ENCODE data around the gene STK11. TPM values are rescaled to one million over a fixed set of nuclear protein-coding genes. Genes with fewer than 3 reads are reported as not detected.

The STK11 gene
- total RNA-seq, 2 experiments from 2014 or later, result 54.7 to 55.8 TPM

GRCh38 chr19:1251330-1252220 is 46.0 kb downstream of the STK11 start:
- H3K4me3 Mint-ChIP-seq, result peak overlapping the region; percentile 92
- peaks cover 17% of the 10 kb centered on the region for H3K36me3 Mint-ChIP-seq
- H3K27ac Mint-ChIP-seq, result peak overlapping the region; percentile 93
- no peaks in the 10 kb centered on the region for H3K27me3 Mint-ChIP-seq
- H3K9me3 Mint-ChIP-seq, result no peaks in the 10 kb centered on the region
- H3K4me1 Mint-ChIP-seq, result peaks cover 9% of the 10 kb centered on the region
- DNase-seq, result peak; percentile 73

- peak overlapping the region; percentile 92 for H3K4me3 Mint-ChIP-seq
- no peaks in the 10 kb centered on the region for H3K27me3 Mint-ChIP-seq
- peaks cover 10% of the 10 kb centered on the region for H3K4me1 Mint-ChIP-seq
- peak overlapping the region; percentile 93 for H3K27ac Mint-ChIP-seq
- H3K9me3 Mint-ChIP-seq, result no peaks in the 10 kb centered on the region
- peak; percentile 83 for DNase-seq
- H3K36me3 Mint-ChIP-seq, result peaks cover 18% of the 10 kb centered on the region
These were observed 46.7 kb downstream of the STK11 start for GRCh38 chr19:1252221-1252820.

GRCh38 chr19:1252821-1253513 is 47.4 kb downstream of the STK11 start:
- peak overlapping the region; percentile 92 for H3K4me3 Mint-ChIP-seq
- H3K27ac Mint-ChIP-seq, result peak overlapping the region; percentile 87
- H3K4me1 Mint-ChIP-seq, result peaks cover 15% of the 10 kb centered on the region
- peaks cover 22% of the 10 kb centered on the region for H3K36me3 Mint-ChIP-seq
- DNase-seq, result peak; percentile 80
- no peaks in the 10 kb centered on the region for H3K27me3 Mint-ChIP-seq
- H3K9me3 Mint-ChIP-seq, result no peaks in the 10 kb centered on the region

- H3K27me3 Mint-ChIP-seq, result no peaks in the 10 kb centered on the region
- H3K27ac Mint-ChIP-seq, result peak overlapping the region; percentile 87
- peaks cover 22% of the 10 kb centered on the region for H3K36me3 Mint-ChIP-seq
- H3K9me3 Mint-ChIP-seq, result no peaks in the 10 kb centered on the region
- DNase-seq, result no peak
- H3K4me3 Mint-ChIP-seq, result peak overlapping the region; percentile 65
- peaks cover 21% of the 10 kb centered on the region for H3K4me1 Mint-ChIP-seq
These were observed 48.0 kb downstream of the STK11 start for GRCh38 chr19:1253514-1254080.

GRCh38 chr19:1254081-1254527 is 48.5 kb downstream of the STK11 start:
- H3K4me3 Mint-ChIP-seq, result no peak overlapping the region
- peaks cover 23% of the 10 kb centered on the region for H3K36me3 Mint-ChIP-seq
- H3K9me3 Mint-ChIP-seq, result no peaks in the 10 kb centered on the region
- H3K4me1 Mint-ChIP-seq, result peaks cover 25% of the 10 kb centered on the region
- H3K27ac Mint-ChIP-seq, result no peak overlapping the region
- H3K27me3 Mint-ChIP-seq, result no peaks in the 10 kb centered on the region
- DNase-seq, result no peak

- Mint-ChIP-seq H3K27me3 (no peaks in the 10 kb centered on the region), H3K4me1 (peaks cover 31% of the 10 kb centered on the region), H3K36me3 (peaks cover 24% of the 10 kb centered on the region), H3K27ac (peak overlapping the region; percentile 29), H3K4me3 (peak overlapping the region; percentile 4), H3K9me3 (no peaks in the 10 kb centered on the region)
- no peak for DNase-seq
These were observed 49.1 kb downstream of the STK11 start for GRCh38 chr19:1254530-1255185.

GRCh38 chr19:1255186-1256161 is 49.9 kb downstream of the STK11 start:
- no peaks in the 10 kb centered on the region for H3K27me3 Mint-ChIP-seq
- no peak for DNase-seq
- no peaks in the 10 kb centered on the region for H3K9me3 Mint-ChIP-seq
- H3K4me1 Mint-ChIP-seq, result peaks cover 35% of the 10 kb centered on the region
- H3K27ac Mint-ChIP-seq, result peak overlapping the region; percentile 20
- H3K36me3 Mint-ChIP-seq, result peaks cover 24% of the 10 kb centered on the region
- no peak overlapping the region for H3K4me3 Mint-ChIP-seq

GRCh38 chr19:1256646-1257474 is 51.3 kb downstream of the STK11 start:
- no peaks in the 10 kb centered on the region for H3K9me3 Mint-ChIP-seq
- no peaks in the 10 kb centered on the region for H3K27me3 Mint-ChIP-seq
- DNase-seq, result no peak
- H3K36me3 Mint-ChIP-seq, result peaks cover 23% of the 10 kb centered on the region
- peak overlapping the region; percentile 62 for H3K27ac Mint-ChIP-seq
- no peak overlapping the region for H3K4me3 Mint-ChIP-seq
- peaks cover 39% of the 10 kb centered on the region for H3K4me1 Mint-ChIP-seq

- Mint-ChIP-seq H3K4me3 (peak overlapping the region; percentile 25), H3K27ac (peak overlapping the region; percentile 62), H3K27me3 (no peaks in the 10 kb centered on the region), H3K4me1 (peaks cover 42% of the 10 kb centered on the region), H3K36me3 (peaks cover 25% of the 10 kb centered on the region), H3K9me3 (no peaks in the 10 kb centered on the region)
- DNase-seq, result no peak
These were observed 52.0 kb downstream of the STK11 start for GRCh38 chr19:1257475-1258162.

GRCh38 chr19:1258163-1258492 is 52.5 kb downstream of the STK11 start:
- DNase-seq, result no peak
- H3K4me3 Mint-ChIP-seq, result peak overlapping the region; percentile 34
- peaks cover 26% of the 10 kb centered on the region for H3K36me3 Mint-ChIP-seq
- no peaks in the 10 kb centered on the region for H3K27me3 Mint-ChIP-seq
- peak overlapping the region; percentile 62 for H3K27ac Mint-ChIP-seq
- peaks cover 46% of the 10 kb centered on the region for H3K4me1 Mint-ChIP-seq
- H3K9me3 Mint-ChIP-seq, result no peaks in the 10 kb centered on the region

GRCh38 chr19:1258707-1259205 is 53.2 kb downstream of the STK11 start:
- Mint-ChIP-seq H3K9me3 (no peaks in the 10 kb centered on the region), H3K27me3 (no peaks in the 10 kb centered on the region), H3K36me3 (peaks cover 24% of the 10 kb centered on the region), H3K27ac (peak overlapping the region; percentile 96), H3K4me3 (peak overlapping the region; percentile 86), H3K4me1 (peaks cover 48% of the 10 kb centered on the region)
- no peak for DNase-seq

- H3K4me3 Mint-ChIP-seq, result peak overlapping the region; percentile 86
- H3K36me3 Mint-ChIP-seq, result peaks cover 25% of the 10 kb centered on the region
- peak; percentile 78 for DNase-seq
- peak overlapping the region; percentile 96 for H3K27ac Mint-ChIP-seq
- H3K27me3 Mint-ChIP-seq, result no peaks in the 10 kb centered on the region
- peaks cover 50% of the 10 kb centered on the region for H3K4me1 Mint-ChIP-seq
- H3K9me3 Mint-ChIP-seq, result no peaks in the 10 kb centered on the region
These were observed 53.8 kb downstream of the STK11 start for GRCh38 chr19:1259206-1259875.
